Activated CD4-positive, alpha-beta T cell treated with anti-CD3 and anti-CD28 coated beads for 36 hours (primary cell): Measurements from ENCODE around the gene TOR4A. TPM values are rescaled to one million over a fixed set of nuclear protein-coding genes. Genes with fewer than 3 reads are reported as not detected.

Experiments
- ATAC-seq: fragments of 200-7000 bp; cut with Tn5 transposase; one replicate; pipeline ENCODE4 v1.10.0; 2021; ENCODE audit warnings: mild to moderate bottlenecking, moderate library complexity
- CTCF ChIA-PET: fragments of 350-600 bp; sonication (Branson Sonifier 250); formaldehyde crosslinking; loops from one replicate; lab custom pipeline; 2021; ENCODE audit warnings: antibody characterized with exemption; lab: Charles Lee
- POLR2A ChIA-PET: fragments of 350-600 bp; sonication (Branson Sonifier 250); formaldehyde crosslinking; loops from one replicate; lab custom pipeline; 2021; ENCODE audit warnings: antibody characterized with exemption, inconsistent platforms; lab: Charles Lee
- DNase-seq: peaks from one replicate; pipeline ENCODE4 v3.0.0-alpha.2; 2020
- H3K27ac Mint-ChIP-seq: one replicate; pipeline ENCODE4 v1.8.0; 2021; ENCODE audit warnings: mixed read lengths
- H3K27me3 Mint-ChIP-seq: one replicate; pipeline ENCODE4 v1.8.0; 2021; ENCODE audit warnings: mixed read lengths
- H3K36me3 Mint-ChIP-seq: one replicate; pipeline ENCODE4 v1.8.0; 2021; ENCODE audit warnings: low read depth, mixed read lengths
- H3K4me1 Mint-ChIP-seq: one replicate; pipeline ENCODE4 v1.8.0; 2021; ENCODE audit warnings: mixed read lengths
- H3K4me3 Mint-ChIP-seq: one replicate; pipeline ENCODE4 v1.8.0; 2021; ENCODE audit warnings: mild to moderate bottlenecking, moderate library complexity, mixed read lengths
- H3K9me3 Mint-ChIP-seq: one replicate; pipeline ENCODE4 v1.8.0; 2021; ENCODE audit warnings: low read depth, mixed read lengths
- intact Hi-C, 2 experiments: fragments of 100-400 bp; cut with DNase I in 1 of 2; cut with micrococcal nuclease in 1 of 2; formaldehyde crosslinking; loops; one replicate each; pipeline versions ENCODE4 v1.14.2 to v1.15.1; 2022 to 2024; cut with DNase I, micrococcal nuclease
- total RNA-seq, 2 experiments: library from RNA; stranded (reverse); gene quantifications; one replicate each; pipeline ENCODE4 v1.2.3, GENCODE V29; 2021

Gene TOR4A
- total RNA-seq, 2 experiments from 2014 or later, result 2.6 to 3.4 TPM

- ChIA-PET CTCF (interaction anchor here (1.2 to 1.4 kb wide), 2 partner anchors 9 to 15 kb away, joined by 3 to 4 read pairs; partner anchors contain the start of gene NRARP), POLR2A (no interaction called here)
- Mint-ChIP-seq H3K4me3 (no peak overlapping the region), H3K27ac (no peak overlapping the region), H3K9me3 (no peaks in the 10 kb centered on the region), H3K27me3 (peaks cover 23% of the 10 kb centered on the region), H3K4me1 (no peaks in the 10 kb centered on the region), H3K36me3 (no peaks in the 10 kb centered on the region)
- ATAC-seq (no peak), DNase-seq (no peak)
- intact Hi-C loops, result loop anchor here in 1 of 2 experiments (10.0 kb wide), 2 partner anchors 152 to 232 kb away; partner anchors contain the start of gene ENTPD8
Observed at GRCh38 chr9:137293094-137293481, 15.6 kb downstream of the TOR4A start.

- intact Hi-C loops, result loop anchor here (2.0 to 10.0 kb wide), 4 partner anchors 113 to 233 kb away; partner anchors contain the start of gene ENTPD8 (in 1 of the 2)
Observed at GRCh38 chr9:137293482-137294090, 16.1 kb downstream of the TOR4A start.

GRCh38 chr9:137294091-137294680 is 16.7 kb downstream of the TOR4A start:
- ATAC-seq (peak; percentile 81), DNase-seq (peak; percentile 60)
- H3K27me3 Mint-ChIP-seq, result peaks cover 23% of the 10 kb centered on the region
- no peaks in the 10 kb centered on the region for H3K4me1 Mint-ChIP-seq
- H3K36me3 Mint-ChIP-seq, result no peaks in the 10 kb centered on the region
- POLR2A ChIA-PET, result no interaction called here
- intact Hi-C loops, result loop anchor here (2.0 to 10.0 kb wide), 4 partner anchors 113 to 233 kb away; partner anchors contain the start of gene ENTPD8 (in 1 of the 2)
- H3K4me3 Mint-ChIP-seq, result peak overlapping the region; percentile 11
- H3K27ac Mint-ChIP-seq, result no peak overlapping the region
- CTCF ChIA-PET, result interaction anchor here (1.0 to 1.4 kb wide), 3 partner anchors 8 to 207 kb away, joined by 3 to 4 read pairs (median 3); partner anchors contain the start of genes MAN1B1 and NRARP
- H3K9me3 Mint-ChIP-seq, result no peaks in the 10 kb centered on the region

More at GRCh38 chr9:137293482-137294090, 16.1 kb downstream of the TOR4A start:
- Mint-ChIP-seq H3K36me3 (no peaks in the 10 kb centered on the region), H3K9me3 (no peaks in the 10 kb centered on the region), H3K4me3 (no peak overlapping the region), H3K27me3 (peaks cover 23% of the 10 kb centered on the region), H3K4me1 (no peaks in the 10 kb centered on the region), H3K27ac (no peak overlapping the region)
- ATAC-seq (no peak), DNase-seq (no peak)
- ChIA-PET CTCF (interaction anchor here (1.0 to 1.4 kb wide), 3 partner anchors 8 to 207 kb away, joined by 3 to 4 read pairs (median 3); partner anchors contain the start of genes MAN1B1 and NRARP), POLR2A (no interaction called here)

GRCh38 chr9:137294681-137295237 is 17.2 kb downstream of the TOR4A start:
- H3K4me3 Mint-ChIP-seq, result peak overlapping the region; percentile 11
- ChIA-PET POLR2A (no interaction called here), CTCF (interaction anchor here (1.0 kb wide), 1 partner anchor 208 kb away, joined by 3 read pairs; the partner anchor contains the start of gene MAN1B1)

GRCh38 chr9:137295238-137295811 is 17.8 kb downstream of the TOR4A start:
- H3K4me1 Mint-ChIP-seq, result peaks cover 3% of the 10 kb centered on the region

More at GRCh38 chr9:137294681-137295237, 17.2 kb downstream of the TOR4A start:
- H3K4me1 Mint-ChIP-seq, result peaks cover under 1% of the 10 kb centered on the region
- H3K27ac Mint-ChIP-seq, result no peak overlapping the region
- peaks cover 25% of the 10 kb centered on the region for H3K27me3 Mint-ChIP-seq
- no peaks in the 10 kb centered on the region for H3K9me3 Mint-ChIP-seq
- H3K36me3 Mint-ChIP-seq, result no peaks in the 10 kb centered on the region
- peak; percentile 44 for DNase-seq
- peak; percentile 27 for ATAC-seq
- intact Hi-C loops, result loop anchor here (1.0 to 10.0 kb wide), 7 partner anchors 112 to 232 kb away; partner anchors contain the start of genes ENTPD8 (in 1 of the 2), EXD3 (in 1 of the 2) and NOXA1 (in 1 of the 2)

GRCh38 chr9:137295849-137296669 is 18.5 kb downstream of the TOR4A start:
- DNase-seq, result no peak
- Mint-ChIP-seq H3K36me3 (no peaks in the 10 kb centered on the region), H3K4me3 (peak overlapping the region; percentile 15), H3K9me3 (no peaks in the 10 kb centered on the region), H3K27ac (no peak overlapping the region), H3K27me3 (peaks cover 32% of the 10 kb centered on the region), H3K4me1 (peaks cover 7% of the 10 kb centered on the region)
- intact Hi-C loops, result loop anchor here (1.0 to 10.0 kb wide), 7 partner anchors 111 to 231 kb away; partner anchors contain the start of genes ENTPD8 (in 1 of the 2), EXD3 (in 1 of the 2) and NOXA1 (in 1 of the 2)
- CTCF ChIA-PET, result no interaction called here
- POLR2A ChIA-PET, result no interaction called here
- peak; percentile 8 for ATAC-seq

More at GRCh38 chr9:137295238-137295811, 17.8 kb downstream of the TOR4A start:
- Mint-ChIP-seq H3K4me3 (no peak overlapping the region), H3K27ac (no peak overlapping the region), H3K27me3 (peaks cover 28% of the 10 kb centered on the region), H3K36me3 (no peaks in the 10 kb centered on the region), H3K9me3 (no peaks in the 10 kb centered on the region)
- DNase-seq (peak; percentile 72), ATAC-seq (peak; percentile 79)
- intact Hi-C loops, result loop anchor here (1.0 to 10.0 kb wide), 7 partner anchors 111 to 231 kb away; partner anchors contain the start of genes ENTPD8 (in 1 of the 2), EXD3 (in 1 of the 2) and NOXA1 (in 1 of the 2)
- ChIA-PET POLR2A (no interaction called here), CTCF (no interaction called here)

GRCh38 chr9:137296670-137297664 is 19.4 kb downstream of the TOR4A start:
- intact Hi-C loops, result loop anchor here in 1 of 2 experiments (10.0 kb wide), 2 partner anchors 148 to 228 kb away; partner anchors contain the start of gene ENTPD8
- Mint-ChIP-seq H3K9me3 (no peaks in the 10 kb centered on the region), H3K36me3 (no peaks in the 10 kb centered on the region), H3K27ac (no peak overlapping the region), H3K4me1 (peaks cover 7% of the 10 kb centered on the region), H3K27me3 (peaks cover 32% of the 10 kb centered on the region), H3K4me3 (peak overlapping the region; percentile 15)
- POLR2A ChIA-PET, result no interaction called here
- CTCF ChIA-PET, result interaction anchor here (0.5 kb wide), 1 partner anchor 113 kb away, joined by 3 read pairs; no protein-coding TSS in a partner anchor
- DNase-seq (no peak), ATAC-seq (no peak)

- H3K27ac Mint-ChIP-seq, result no peak overlapping the region
- H3K4me1 Mint-ChIP-seq, result peaks cover 7% of the 10 kb centered on the region
- ChIA-PET POLR2A (no interaction called here), CTCF (interaction anchor here (0.7 kb wide), 1 partner anchor 107 kb away, joined by 3 read pairs; no protein-coding TSS in a partner anchor)
- DNase-seq (no peak), ATAC-seq (no peak)
- no peaks in the 10 kb centered on the region for H3K36me3 Mint-ChIP-seq
- H3K4me3 Mint-ChIP-seq, result no peak overlapping the region
- no peaks in the 10 kb centered on the region for H3K9me3 Mint-ChIP-seq
- intact Hi-C loops, result loop anchor here in 1 of 2 experiments (10.0 kb wide), 2 partner anchors 147 to 227 kb away; partner anchors contain the start of gene ENTPD8
- peaks cover 32% of the 10 kb centered on the region for H3K27me3 Mint-ChIP-seq
Observed at GRCh38 chr9:137297966-137298365, 20.4 kb downstream of the TOR4A start.

- H3K4me3 Mint-ChIP-seq, result no peak overlapping the region
- no peaks in the 10 kb centered on the region for H3K9me3 Mint-ChIP-seq
- no peak for ATAC-seq
- peaks cover 7% of the 10 kb centered on the region for H3K4me1 Mint-ChIP-seq
- ChIA-PET POLR2A (no interaction called here), CTCF (interaction anchor here (0.7 to 0.8 kb wide), 2 partner anchors 106 to 124 kb away, joined by 3 read pairs; partner anchors contain the start of gene EXD3)
- H3K36me3 Mint-ChIP-seq, result no peaks in the 10 kb centered on the region
- peaks cover 28% of the 10 kb centered on the region for H3K27me3 Mint-ChIP-seq
- H3K27ac Mint-ChIP-seq, result no peak overlapping the region
- DNase-seq, result no peak
- intact Hi-C loops, result loop anchor here in 1 of 2 experiments (10.0 kb wide), 2 partner anchors 146 to 226 kb away; partner anchors contain the start of gene ENTPD8
Observed at GRCh38 chr9:137298401-137299202, 21.1 kb downstream of the TOR4A start.
